ENCODE measurements around the gene MIEF2.

DNA sequence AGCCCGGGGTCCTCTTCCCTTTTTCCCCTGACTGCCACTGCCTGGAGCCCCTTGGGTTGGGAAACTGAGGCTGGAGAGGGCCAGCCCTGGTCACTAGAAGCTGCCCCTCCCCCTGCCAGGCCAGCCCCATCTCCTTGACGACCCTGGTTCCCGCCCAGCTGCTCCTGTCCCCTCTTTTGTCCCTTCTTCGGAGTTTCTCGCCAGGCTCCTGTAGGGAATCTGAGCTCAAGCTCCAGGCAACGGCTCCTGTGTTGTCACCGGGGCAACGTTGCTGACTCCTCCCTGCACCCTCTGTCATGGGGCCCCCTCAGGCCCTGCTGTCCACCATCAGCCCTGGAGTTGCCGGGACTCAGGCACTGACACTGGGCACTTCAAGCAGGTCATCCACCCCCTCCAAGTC is 29.3 kb upstream of the MIEF2 start:
- TF ChIP-seq ZNF274 (IDR thresholded peaks at IDR 0.05; ENCODE audit: insufficient read depth, insufficient read length) (no peak), JUND (IDR thresholded peaks at IDR 0.05; ENCODE audit: low read depth, low read length) (no peak), CTCF (IDR thresholded peaks at IDR 0.05 in 2 of 3, conservative IDR thresholded peaks at IDR 0.05 in 1 of 3; ENCODE audit: control insufficient read depth in 2 of 3, extremely low read depth in 1 of 3, insufficient read depth in 1 of 3, low read depth in 3 of 3, low read length in 3 of 3) (no peak), TAF1 (IDR thresholded peaks at IDR 0.05; ENCODE audit: borderline replicate concordance, low read depth, low read length) (no peak), FOS (IDR thresholded peaks at IDR 0.05; ENCODE audit: borderline replicate concordance, extremely low read depth, insufficient read length) (no peak), ESRRA (IDR thresholded peaks at IDR 0.05; ENCODE audit: low read length) (no peak), JUNB (IDR thresholded peaks at IDR 0.05) (no peak), SMAD1 (IDR thresholded peaks at IDR 0.05; ENCODE audit: low read depth, partially characterized antibody) (no peak), NFIC (IDR thresholded peaks at IDR 0.05; ENCODE audit: low read depth, low read length) (no peak), EZH2 (IDR thresholded peaks at IDR 0.05; ENCODE audit: borderline replicate concordance, control insufficient read depth, low read depth, low read length) (no peak), SP1 (IDR thresholded peaks at IDR 0.05; ENCODE audit: low read depth, low read length) (no peak)
- TF ChIP-seq, protein P1, sequence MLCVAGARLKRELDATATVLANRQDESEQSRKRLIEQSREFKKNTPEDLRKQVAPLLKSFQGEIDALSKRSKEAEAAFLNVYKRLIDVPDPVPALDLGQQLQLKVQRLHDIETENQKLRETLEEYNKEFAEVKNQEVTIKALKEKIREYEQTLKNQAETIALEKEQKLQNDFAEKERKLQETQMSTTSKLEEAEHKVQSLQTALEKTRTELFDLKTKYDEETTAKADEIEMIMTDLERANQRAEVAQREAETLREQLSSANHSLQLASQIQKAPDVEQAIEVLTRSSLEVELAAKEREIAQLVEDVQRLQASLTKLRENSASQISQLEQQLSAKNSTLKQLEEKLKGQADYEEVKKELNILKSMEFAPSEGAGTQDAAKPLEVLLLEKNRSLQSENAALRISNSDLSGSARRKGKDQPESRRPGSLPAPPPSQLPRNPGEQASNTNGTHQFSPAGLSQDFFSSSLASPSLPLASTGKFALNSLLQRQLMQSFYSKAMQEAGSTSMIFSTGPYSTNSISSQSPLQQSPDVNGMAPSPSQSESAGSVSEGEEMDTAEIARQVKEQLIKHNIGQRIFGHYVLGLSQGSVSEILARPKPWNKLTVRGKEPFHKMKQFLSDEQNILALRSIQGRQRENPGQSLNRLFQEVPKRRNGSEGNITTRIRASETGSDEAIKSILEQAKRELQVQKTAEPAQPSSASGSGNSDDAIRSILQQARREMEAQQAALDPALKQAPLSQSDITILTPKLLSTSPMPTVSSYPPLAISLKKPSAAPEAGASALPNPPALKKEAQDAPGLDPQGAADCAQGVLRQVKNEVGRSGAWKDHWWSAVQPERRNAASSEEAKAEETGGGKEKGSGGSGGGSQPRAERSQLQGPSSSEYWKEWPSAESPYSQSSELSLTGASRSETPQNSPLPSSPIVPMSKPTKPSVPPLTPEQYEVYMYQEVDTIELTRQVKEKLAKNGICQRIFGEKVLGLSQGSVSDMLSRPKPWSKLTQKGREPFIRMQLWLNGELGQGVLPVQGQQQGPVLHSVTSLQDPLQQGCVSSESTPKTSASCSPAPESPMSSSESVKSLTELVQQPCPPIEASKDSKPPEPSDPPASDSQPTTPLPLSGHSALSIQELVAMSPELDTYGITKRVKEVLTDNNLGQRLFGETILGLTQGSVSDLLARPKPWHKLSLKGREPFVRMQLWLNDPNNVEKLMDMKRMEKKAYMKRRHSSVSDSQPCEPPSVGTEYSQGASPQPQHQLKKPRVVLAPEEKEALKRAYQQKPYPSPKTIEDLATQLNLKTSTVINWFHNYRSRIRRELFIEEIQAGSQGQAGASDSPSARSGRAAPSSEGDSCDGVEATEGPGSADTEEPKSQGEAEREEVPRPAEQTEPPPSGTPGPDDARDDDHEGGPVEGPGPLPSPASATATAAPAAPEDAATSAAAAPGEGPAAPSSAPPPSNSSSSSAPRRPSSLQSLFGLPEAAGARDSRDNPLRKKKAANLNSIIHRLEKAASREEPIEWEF (IDR thresholded peaks at IDR 0.05; ENCODE audit: insufficient replicate concordance, low read depth, low read length): no peak
- TF ChIP-seq, protein P2, sequence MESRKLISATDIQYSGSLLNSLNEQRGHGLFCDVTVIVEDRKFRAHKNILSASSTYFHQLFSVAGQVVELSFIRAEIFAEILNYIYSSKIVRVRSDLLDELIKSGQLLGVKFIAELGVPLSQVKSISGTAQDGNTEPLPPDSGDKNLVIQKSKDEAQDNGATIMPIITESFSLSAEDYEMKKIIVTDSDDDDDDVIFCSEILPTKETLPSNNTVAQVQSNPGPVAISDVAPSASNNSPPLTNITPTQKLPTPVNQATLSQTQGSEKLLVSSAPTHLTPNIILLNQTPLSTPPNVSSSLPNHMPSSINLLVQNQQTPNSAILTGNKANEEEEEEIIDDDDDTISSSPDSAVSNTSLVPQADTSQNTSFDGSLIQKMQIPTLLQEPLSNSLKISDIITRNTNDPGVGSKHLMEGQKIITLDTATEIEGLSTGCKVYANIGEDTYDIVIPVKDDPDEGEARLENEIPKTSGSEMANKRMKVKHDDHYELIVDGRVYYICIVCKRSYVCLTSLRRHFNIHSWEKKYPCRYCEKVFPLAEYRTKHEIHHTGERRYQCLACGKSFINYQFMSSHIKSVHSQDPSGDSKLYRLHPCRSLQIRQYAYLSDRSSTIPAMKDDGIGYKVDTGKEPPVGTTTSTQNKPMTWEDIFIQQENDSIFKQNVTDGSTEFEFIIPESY (IDR thresholded peaks at IDR 0.05): no peak

Data from GM12878 (cell line).